D721Med (cell line): ENCODE results near the gene GRID2.

Source experiments
- DNase-seq: peaks from one replicate; pipeline ENCODE4 v3.0.0; 2011; ENCODE audit warnings: low spot score; ENCODE audit not compliant: insufficient read length
- FAIRE-seq: peaks from 2 replicates; lab custom pipeline; 2011; peaks lifted over from hg19 to GRCh38; lab: Jason Lieb, UNC
- CTCF ChIP-seq: IDR thresholded peaks from 2 replicates; pipeline ENCODE4 v1.5.1; 2012; ENCODE audit warnings: mild to moderate bottlenecking, control low read depth; ENCODE audit not compliant: insufficient read depth; ENCODE audit errors: missing control alignments

GRID2 gene

GRCh38 chr4:92862509-92862908 is 558.7 kb downstream of the GRID2 start:
- TF ChIP-seq CTCF: no peak
- no peak for FAIRE-seq
- no peak for DNase-seq

GRCh38 chr4:92864096-92864495 is 560.3 kb downstream of the GRID2 start:
- DNase-seq (no peak), FAIRE-seq (no peak)
- no peak for TF ChIP-seq CTCF

GRCh38 chr4:92872604-92873003 is 568.8 kb downstream of the GRID2 start:
- TF ChIP-seq CTCF: no peak
- FAIRE-seq (no peak), DNase-seq (no peak)

- no peak for DNase-seq
- FAIRE-seq: no peak
- TF ChIP-seq CTCF: no peak
These were observed 581.9 kb downstream of the GRID2 start for GRCh38 chr4:92885632-92886031.

GRCh38 chr4:92952426-92952825 is 648.7 kb downstream of the GRID2 start:
- DNase-seq: no peak
- TF ChIP-seq CTCF: no peak
- FAIRE-seq: no peak

- FAIRE-seq: no peak
- no peak for DNase-seq
These were observed 649.1 kb downstream of the GRID2 start for GRCh38 chr4:92952897-92953296.

GRCh38 chr4:92953462-92953861 is 649.7 kb downstream of the GRID2 start:
- TF ChIP-seq CTCF: no peak
- FAIRE-seq: no peak
- no peak for DNase-seq

More at GRCh38 chr4:92952897-92953296, 649.1 kb downstream of the GRID2 start:
- no peak for TF ChIP-seq CTCF
